ENCODE data around the gene CCM2L. TPM values are rescaled to one million over a fixed set of nuclear protein-coding genes. Genes with fewer than 3 reads are reported as not detected.

The CCM2L gene
- total RNA-seq, 1 donor from 2014 or later = 0.11 TPM

DNA sequence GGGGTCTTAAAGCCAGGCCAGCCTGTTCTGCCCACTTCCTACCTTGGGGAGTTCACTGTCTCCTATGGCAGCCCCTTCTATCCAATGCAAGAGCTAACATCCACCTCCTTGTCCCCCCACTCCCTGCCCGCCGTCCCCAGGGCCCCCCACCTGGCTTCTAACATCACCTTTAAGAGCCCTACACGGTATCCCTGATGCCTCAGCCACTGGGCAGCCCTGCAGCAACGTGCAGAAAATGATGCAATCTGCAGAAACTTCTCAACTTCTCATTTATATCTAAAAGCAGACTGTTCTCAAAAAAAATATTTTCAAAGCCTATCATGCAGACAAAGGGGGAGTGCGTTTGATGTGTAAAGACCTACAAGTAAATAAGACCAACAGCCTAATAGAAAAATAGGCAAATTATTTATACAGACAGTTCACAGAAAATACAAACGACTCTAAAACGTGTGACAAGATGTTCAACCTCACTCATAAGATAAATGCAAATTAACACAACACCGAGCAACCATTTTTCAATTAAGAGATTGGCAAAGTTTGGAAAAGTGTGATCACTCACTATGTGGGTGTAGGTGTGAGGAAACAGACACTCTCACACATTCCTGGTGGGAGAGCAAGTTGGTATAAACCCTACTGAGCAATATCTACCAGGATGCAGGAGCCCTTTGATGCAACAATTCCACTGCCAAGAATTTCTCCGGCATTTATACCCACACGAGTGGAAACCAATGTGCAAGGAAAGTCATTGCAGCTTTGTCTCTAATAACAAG lies 26.7 kb downstream of the CCM2L start:
- TF ChIP-seq, protein P1, sequence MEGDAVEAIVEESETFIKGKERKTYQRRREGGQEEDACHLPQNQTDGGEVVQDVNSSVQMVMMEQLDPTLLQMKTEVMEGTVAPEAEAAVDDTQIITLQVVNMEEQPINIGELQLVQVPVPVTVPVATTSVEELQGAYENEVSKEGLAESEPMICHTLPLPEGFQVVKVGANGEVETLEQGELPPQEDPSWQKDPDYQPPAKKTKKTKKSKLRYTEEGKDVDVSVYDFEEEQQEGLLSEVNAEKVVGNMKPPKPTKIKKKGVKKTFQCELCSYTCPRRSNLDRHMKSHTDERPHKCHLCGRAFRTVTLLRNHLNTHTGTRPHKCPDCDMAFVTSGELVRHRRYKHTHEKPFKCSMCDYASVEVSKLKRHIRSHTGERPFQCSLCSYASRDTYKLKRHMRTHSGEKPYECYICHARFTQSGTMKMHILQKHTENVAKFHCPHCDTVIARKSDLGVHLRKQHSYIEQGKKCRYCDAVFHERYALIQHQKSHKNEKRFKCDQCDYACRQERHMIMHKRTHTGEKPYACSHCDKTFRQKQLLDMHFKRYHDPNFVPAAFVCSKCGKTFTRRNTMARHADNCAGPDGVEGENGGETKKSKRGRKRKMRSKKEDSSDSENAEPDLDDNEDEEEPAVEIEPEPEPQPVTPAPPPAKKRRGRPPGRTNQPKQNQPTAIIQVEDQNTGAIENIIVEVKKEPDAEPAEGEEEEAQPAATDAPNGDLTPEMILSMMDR (IDR thresholded peaks at IDR 0.05; ENCODE audit: insufficient read depth, low read depth, low read length) = no peak
- TF ChIP-seq EZH2 (IDR thresholded peaks at IDR 0.05; ENCODE audit: insufficient read depth, low read length) = no peak
- no peaks in the 10 kb centered on the region for H3K9me3 ChIP-seq (ENCODE audit: insufficient read depth, low read depth, low read length)
- H3K27me3 ChIP-seq (ENCODE audit: insufficient read depth, low read length) = peaks cover 60% of the 10 kb centered on the region
- peaks cover 2% of the 10 kb centered on the region for H3K36me3 Mint-ChIP-seq (ENCODE audit: low read depth, unreplicated experiment)
- H3K4me1 ChIP-seq (ENCODE audit: insufficient read depth, low read length) = no peaks in the 10 kb centered on the region
- peaks cover 9% of the 10 kb centered on the region for H3K4me1 Mint-ChIP-seq (ENCODE audit: low read depth, unreplicated experiment)
- H3K4me3 Mint-ChIP-seq (ENCODE audit: unreplicated experiment) = no peak overlapping the region
- DNase-seq (ENCODE audit: low read depth) (no peak), FAIRE-seq (no peak)
- H3K4me3 ChIP-seq (ENCODE audit: insufficient read depth, low read depth, low read length) = no peak overlapping the region
- H3K79me2 ChIP-seq (ENCODE audit: insufficient read depth, low read length) = no peaks in the 10 kb centered on the region
- H3K27ac Mint-ChIP-seq (ENCODE audit: unreplicated experiment) = peak overlapping the region; percentile 84
- no peak overlapping the region for H3K4me2 ChIP-seq (ENCODE audit: low read length)
- peaks cover 8% of the 10 kb centered on the region for H3K9me3 Mint-ChIP-seq (ENCODE audit: unreplicated experiment)
- no peak overlapping the region for H3K9ac ChIP-seq (ENCODE audit: low read length)
- no peaks in the 10 kb centered on the region for H4K20me1 ChIP-seq (ENCODE audit: insufficient read depth, low read length)
- peaks cover 41% of the 10 kb centered on the region for H3K27me3 Mint-ChIP-seq (ENCODE audit: low read depth, unreplicated experiment)
- H3K27ac ChIP-seq (ENCODE audit: low read depth, low read length) = no peak overlapping the region
- no peaks in the 10 kb centered on the region for H3K36me3 ChIP-seq (ENCODE audit: insufficient read depth, low read length)
- H2AFZ ChIP-seq (ENCODE audit: low read depth, low read length) = no peak overlapping the region

DNA sequence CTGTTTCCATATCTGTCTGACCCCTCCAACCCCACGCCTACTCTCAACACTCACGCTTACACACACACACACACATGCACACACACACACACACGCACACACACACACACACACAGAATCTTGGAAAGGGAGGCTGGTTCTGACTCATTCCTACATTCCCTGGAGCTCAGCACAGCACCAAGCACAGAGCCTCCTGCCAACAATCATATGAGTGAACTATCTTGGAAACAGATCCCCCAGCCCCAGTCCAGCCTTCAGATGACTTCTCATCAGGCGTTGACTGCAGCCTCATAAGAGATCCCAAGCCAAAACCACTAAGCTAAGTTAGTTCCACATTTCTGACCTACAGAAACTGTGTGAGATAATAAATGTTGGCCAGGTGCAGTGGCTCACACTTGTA lies 27.7 kb downstream of the CCM2L start:
- Histone ChIP-seq H3K4me2 (ENCODE audit: low read length) (no peak overlapping the region), H3K27me3 (ENCODE audit: insufficient read depth, low read length) (peaks cover 57% of the 10 kb centered on the region), H3K4me3 (ENCODE audit: insufficient read depth, low read depth, low read length) (no peak overlapping the region), H3K4me1 (ENCODE audit: insufficient read depth, low read length) (no peaks in the 10 kb centered on the region), H3K36me3 (ENCODE audit: insufficient read depth, low read length) (no peaks in the 10 kb centered on the region), H4K20me1 (ENCODE audit: insufficient read depth, low read length) (no peaks in the 10 kb centered on the region), H3K79me2 (ENCODE audit: insufficient read depth, low read length) (no peaks in the 10 kb centered on the region), H3K9me3 (ENCODE audit: insufficient read depth, low read depth, low read length) (no peaks in the 10 kb centered on the region), H3K9ac (ENCODE audit: low read length) (no peak overlapping the region), H3K27ac (ENCODE audit: low read depth, low read length) (no peak overlapping the region), H2AFZ (ENCODE audit: low read depth, low read length) (no peak overlapping the region)
- Mint-ChIP-seq H3K4me1 (ENCODE audit: low read depth, unreplicated experiment) (peaks cover 9% of the 10 kb centered on the region), H3K9me3 (ENCODE audit: unreplicated experiment) (peaks cover 8% of the 10 kb centered on the region), H3K27ac (ENCODE audit: unreplicated experiment) (no peak overlapping the region), H3K27me3 (ENCODE audit: low read depth, unreplicated experiment) (peaks cover 41% of the 10 kb centered on the region), H3K4me3 (ENCODE audit: unreplicated experiment) (no peak overlapping the region), H3K36me3 (ENCODE audit: low read depth, unreplicated experiment) (peaks cover 2% of the 10 kb centered on the region)
- no peak for FAIRE-seq
- TF ChIP-seq, protein P1 (IDR thresholded peaks at IDR 0.05; ENCODE audit: insufficient read depth, low read depth, low read length) = no peak
- TF ChIP-seq EZH2 (IDR thresholded peaks at IDR 0.05; ENCODE audit: insufficient read depth, low read length) = no peak
- DNase-seq (ENCODE audit: low read depth) = peak; percentile 52

Measured in astrocyte (in vitro differentiated cells and primary cell).